ENCODE results near the gene AEBP2.

- TF ChIP-seq CTCF (IDR thresholded peaks at IDR 0.05) (no peak), POLR2AphosphoS5 (IDR thresholded peaks at IDR 0.05) (no peak)
These were observed 78.9 kb downstream of the AEBP2 start for GRCh38 chr12:19518209-19518608.
